GM21526 (cell line): ENCODE measurements around the gene CSH1.
A peak's percentile ranks its signal among the peaks of the same experiment; 100 is the strongest.
"Not testable (repeated sequence)": the region's sequence is repeated elsewhere in the genome, so short reads cannot be mapped to it uniquely, and the experiment has no call there.

Source experiments
- ATAC-seq: cut with Tn5 transposase; IDR thresholded peaks from one replicate; pipeline ENCODE4 v1.9.1; 2021; ENCODE audit warnings: moderate library complexity; ENCODE audit not compliant: unreplicated experiment, low FRiP score

Gene CSH1

GRCh38 chr17:63871646-63872365 is 24.6 kb downstream of the CSH1 start:
- ATAC-seq: not testable (repeated sequence)

GRCh38 chr17:63870292-63870665 is 26.1 kb downstream of the CSH1 start:
- not testable (repeated sequence) for ATAC-seq

GRCh38 chr17:63869491-63870291 is 26.7 kb downstream of the CSH1 start:
- ATAC-seq: not testable (repeated sequence)

GRCh38 chr17:63866625-63867024 is 29.7 kb downstream of the CSH1 start:
- ATAC-seq: not testable (repeated sequence)

- ATAC-seq: no peak
Measured at GRCh38 chr17:63859257-63859656, 37.1 kb downstream of the CSH1 start.

GRCh38 chr17:63856425-63856824 is 39.9 kb downstream of the CSH1 start:
- not testable (repeated sequence) for ATAC-seq

GRCh38 chr17:63855185-63855584 is 41.2 kb downstream of the CSH1 start:
- no peak for ATAC-seq

DNA sequence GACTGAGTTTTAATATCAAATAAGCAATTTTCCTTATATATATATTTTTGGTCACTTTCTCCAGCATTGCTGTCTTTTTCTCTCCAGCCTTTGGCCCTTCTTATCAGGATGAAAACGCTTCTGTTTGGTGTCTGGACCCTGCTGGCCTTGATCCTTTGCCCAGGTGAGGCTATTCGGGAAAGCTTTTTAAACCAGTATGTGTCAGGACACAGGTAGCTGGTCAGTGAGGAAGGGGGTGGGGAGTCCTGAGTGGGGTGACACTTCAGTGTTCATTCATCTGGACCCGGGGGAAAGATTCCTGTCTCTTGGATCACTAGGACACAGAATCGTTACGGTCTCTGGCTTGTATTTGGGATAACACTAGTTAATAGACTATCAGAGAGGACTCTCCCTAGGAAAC is 41.7 kb downstream of the CSH1 start:
- ATAC-seq: no peak

DNA sequence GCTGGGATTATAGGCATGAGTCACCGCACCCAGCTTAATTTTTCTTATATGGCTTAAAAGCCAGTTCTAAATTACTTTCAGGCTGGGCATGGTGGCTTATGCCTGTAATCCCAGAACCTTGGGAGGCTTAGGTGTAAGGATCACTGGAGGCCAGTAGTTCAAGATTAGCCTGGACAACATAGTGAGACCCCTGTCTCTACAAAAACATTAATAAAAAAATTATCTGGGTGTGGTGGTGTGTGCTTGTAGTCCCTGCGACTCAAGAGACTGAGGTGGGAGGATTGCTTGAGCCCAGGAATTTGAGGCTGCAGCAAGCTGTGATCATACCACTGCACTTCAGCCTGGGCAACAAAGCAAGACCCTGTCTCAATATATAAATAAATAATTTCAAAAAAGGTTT is 43.1 kb downstream of the CSH1 start:
- ATAC-seq: no peak

- ATAC-seq: no peak
Measured at GRCh38 chr17:63850401-63850800, 46.0 kb downstream of the CSH1 start.

- ATAC-seq: peak; percentile 65
Measured at GRCh38 chr17:63848834-63849689, 47.3 kb downstream of the CSH1 start.

- ATAC-seq: no peak
Measured at GRCh38 chr17:63847525-63848249, 48.7 kb downstream of the CSH1 start.

DNA sequence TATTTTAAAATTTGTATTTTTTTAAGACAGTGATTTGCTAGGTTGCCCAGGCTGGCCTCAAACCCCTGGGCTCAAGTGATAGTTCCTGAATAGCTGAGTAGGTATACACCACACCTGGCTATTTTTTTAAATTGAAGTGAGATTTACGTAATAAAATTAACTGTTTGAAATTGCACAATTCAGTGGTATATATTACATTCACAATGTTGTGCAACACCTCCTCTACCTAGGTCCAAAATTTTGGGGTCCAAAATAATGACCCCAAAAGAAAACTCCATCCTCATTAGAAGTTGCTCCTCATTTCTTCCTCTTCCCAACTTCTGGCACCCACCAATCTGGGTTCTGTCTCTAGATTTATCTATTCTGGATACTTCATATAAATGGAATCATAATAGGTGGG is 50.9 kb downstream of the CSH1 start:
- ATAC-seq: no peak
